Mesothelial cell of epicardium (in vitro differentiated cells): ENCODE data around the gene PMAIP1. TPM values are rescaled to one million over a fixed set of nuclear protein-coding genes. Genes with fewer than 3 reads are reported as not detected.

Experiments
- DNase-seq, 2 experiments: peaks; one replicate each; pipeline ENCODE4 v3.0.0; 2021; ENCODE audit warnings: low spot score in 2 of 2; ENCODE audit not compliant: unreplicated experiment in 2 of 2
- H3K27ac Mint-ChIP-seq: 2 replicates; pipeline ENCODE4 v1.8.0; 2021; ENCODE audit warnings: mixed read lengths
- H3K27me3 Mint-ChIP-seq: 2 replicates; pipeline ENCODE4 v1.8.0; 2021; ENCODE audit warnings: low read depth, mixed read lengths
- H3K36me3 Mint-ChIP-seq: 2 replicates; pipeline ENCODE4 v1.8.0; 2021; ENCODE audit warnings: mixed read lengths
- H3K4me1 Mint-ChIP-seq: 2 replicates; pipeline ENCODE4 v1.8.0; 2021; ENCODE audit warnings: mixed read lengths
- H3K4me3 Mint-ChIP-seq: 2 replicates; pipeline ENCODE4 v1.8.0; 2021; ENCODE audit warnings: mild to moderate bottlenecking, moderate library complexity, mixed read lengths
- H3K9me3 Mint-ChIP-seq: 2 replicates; pipeline ENCODE4 v1.8.0; 2021; ENCODE audit warnings: mixed read lengths
- CTCF ChIP-seq: fragments of 200-600 bp; sonication (generic); IDR thresholded peaks from one replicate; pipeline ENCODE4 v1.5.0; 2021; ENCODE audit warnings: antibody characterized with exemption; ENCODE audit not compliant: unreplicated experiment
- total RNA-seq: library from RNA; stranded (reverse); gene quantifications from 3 replicates; pipeline ENCODE4 v1.2.1, GENCODE V29; 2021

Gene PMAIP1
- total RNA-seq, 1 donor from 2014 or later = 10.9 TPM

GRCh38 chr18:59861963-59862819 lies 37.6 kb upstream of the PMAIP1 start:
- Mint-ChIP-seq H3K4me1 (no peaks in the 10 kb centered on the region), H3K36me3 (no peaks in the 10 kb centered on the region), H3K27me3 (peaks cover 10% of the 10 kb centered on the region), H3K9me3 (no peaks in the 10 kb centered on the region), H3K4me3 (no peak overlapping the region), H3K27ac (no peak overlapping the region)
- no peak for TF ChIP-seq CTCF
- no peak for DNase-seq

- no peak for TF ChIP-seq CTCF
- no peak for DNase-seq
- Mint-ChIP-seq H3K4me1 (no peaks in the 10 kb centered on the region), H3K27ac (no peak overlapping the region), H3K36me3 (no peaks in the 10 kb centered on the region), H3K9me3 (no peaks in the 10 kb centered on the region), H3K4me3 (no peak overlapping the region), H3K27me3 (peaks cover 7% of the 10 kb centered on the region)
Observed at GRCh38 chr18:59865241-59865986, 34.4 kb upstream of the PMAIP1 start.

- no peak overlapping the region for H3K27ac Mint-ChIP-seq
- H3K4me1 Mint-ChIP-seq = no peaks in the 10 kb centered on the region
- H3K4me3 Mint-ChIP-seq = no peak overlapping the region
- H3K9me3 Mint-ChIP-seq = no peaks in the 10 kb centered on the region
- no peak for DNase-seq
- no peak for TF ChIP-seq CTCF
- H3K27me3 Mint-ChIP-seq = peaks cover 7% of the 10 kb centered on the region
- no peaks in the 10 kb centered on the region for H3K36me3 Mint-ChIP-seq
Observed at GRCh38 chr18:59866551-59867269, 33.1 kb upstream of the PMAIP1 start.

GRCh38 chr18:59867337-59868104 lies 32.3 kb upstream of the PMAIP1 start:
- Mint-ChIP-seq H3K9me3 (no peaks in the 10 kb centered on the region), H3K4me3 (no peak overlapping the region), H3K27me3 (peaks cover 7% of the 10 kb centered on the region), H3K36me3 (no peaks in the 10 kb centered on the region), H3K27ac (no peak overlapping the region), H3K4me1 (no peaks in the 10 kb centered on the region)
- DNase-seq = no peak
- TF ChIP-seq CTCF = no peak

GRCh38 chr18:59870623-59871130 lies 29.1 kb upstream of the PMAIP1 start:
- no peak for DNase-seq
- no peaks in the 10 kb centered on the region for H3K36me3 Mint-ChIP-seq
- no peaks in the 10 kb centered on the region for H3K4me1 Mint-ChIP-seq

More at GRCh38 chr18:59870623-59871130, 29.1 kb upstream of the PMAIP1 start:
- TF ChIP-seq CTCF = no peak
- H3K27ac Mint-ChIP-seq = no peak overlapping the region
- H3K4me3 Mint-ChIP-seq = no peak overlapping the region
- peaks cover 3% of the 10 kb centered on the region for H3K27me3 Mint-ChIP-seq
- no peaks in the 10 kb centered on the region for H3K9me3 Mint-ChIP-seq
